SK-N-SH (cell line): ENCODE data around the gene C1QTNF5. TPM values are rescaled to one million over a fixed set of nuclear protein-coding genes. Genes with fewer than 3 reads are reported as not detected.

ENCODE experiments used
- CHD2 ChIP-seq: fragments of 150-350 bp; IDR thresholded peaks from 2 replicates; pipeline ENCODE4 v1.6.1; 2018; ENCODE audit warnings: low read length; ENCODE audit not compliant: partially characterized antibody
- EP300 ChIP-seq, 2 experiments: IDR thresholded peaks; 2 replicates each; pipeline versions ENCODE4 v1.4.0 to v1.6.1; 2012; ENCODE audit warnings: borderline replicate concordance in 1 of 2, low read depth in 1 of 2, low read length in 1 of 2
- EZH2phosphoT487 ChIP-seq: fragments of 200-600 bp; sonication (generic); IDR thresholded peaks from 2 replicates; pipeline ENCODE4 v1.6.1; 2017; ENCODE audit warnings: low read depth, mixed run types, mild to moderate bottlenecking, antibody characterized with exemption, moderate library complexity, borderline replicate concordance
- FOSL2 ChIP-seq: IDR thresholded peaks from 2 replicates; pipeline ENCODE4 v1.4.0; 2012; ENCODE audit warnings: low read depth, mild to moderate bottlenecking, moderate library complexity, borderline replicate concordance
- GABPA ChIP-seq: IDR thresholded peaks from 2 replicates; pipeline ENCODE4 v1.4.0; 2012; ENCODE audit warnings: low read depth, mild to moderate bottlenecking
- MEF2A ChIP-seq: IDR thresholded peaks from 2 replicates; pipeline ENCODE4 v1.4.0; 2012; ENCODE audit warnings: low read depth, borderline replicate concordance
- MXI1 ChIP-seq: IDR thresholded peaks from 2 replicates; pipeline ENCODE4 v1.6.1; 2012; ENCODE audit warnings: mild to moderate bottlenecking, low read depth, low read length, improper control_type of control experiment
- NFIC ChIP-seq: IDR thresholded peaks from 2 replicates; pipeline ENCODE4 v1.4.0; 2012; ENCODE audit warnings: borderline replicate concordance
- NRF1 ChIP-seq: IDR thresholded peaks from 2 replicates; pipeline ENCODE4 v1.6.1; 2012; ENCODE audit warnings: low read depth, mild to moderate bottlenecking, low read length
- RCOR1 ChIP-seq: fragments of 150-350 bp; IDR thresholded peaks from 2 replicates; pipeline ENCODE4 v1.6.1; 2017; ENCODE audit warnings: antibody characterized with exemption, low read length
- RFX5 ChIP-seq: IDR thresholded peaks from 2 replicates; pipeline ENCODE4 v1.6.1; 2012; ENCODE audit warnings: mild to moderate bottlenecking, improper control_type of control experiment, low read length
- SMC3 ChIP-seq: IDR thresholded peaks from 2 replicates; pipeline ENCODE4 v1.6.1; 2012; ENCODE audit warnings: low read depth, low read length, improper control_type of control experiment
- YY1 ChIP-seq: IDR thresholded peaks from 2 replicates; pipeline ENCODE4 v1.4.0; 2012; ENCODE audit warnings: low read depth, mild to moderate bottlenecking
- polyA plus RNA-seq, 3 experiments: library from polyadenylated mRNA; depleted of rRNA; stranded (reverse); fragments of >200 nt; gene quantifications; 2 replicates each; pipeline ENCODE4 v1.2.3, GENCODE V29; 2012
- TF ChIP-seq, protein P1 (sequence below): IDR thresholded peaks from 2 replicates; pipeline ENCODE4 v1.4.0; 2012; ENCODE audit warnings: low read depth
- TF ChIP-seq, protein P2 (sequence below): IDR thresholded peaks from 2 replicates; pipeline ENCODE4 v1.6.1; 2012; ENCODE audit warnings: mild to moderate bottlenecking, low read depth, low read length, moderate library complexity
- TF ChIP-seq, protein P3 (sequence below): fragments of 150-350 bp; IDR thresholded peaks from 2 replicates; pipeline ENCODE4 v1.6.1; 2017; ENCODE audit warnings: antibody characterized with exemption, low read length, low read depth, borderline replicate concordance
- TF ChIP-seq, protein P4 (sequence below): fragments of 150-350 bp; IDR thresholded peaks from 2 replicates; pipeline ENCODE4 v1.6.1; 2016; ENCODE audit warnings: mild to moderate bottlenecking, low read depth, low read length

The C1QTNF5 gene
- polyA plus RNA-seq, 1 of the 3 experiments (the other 2 are of a cell fraction) = 0.71 TPM

DNA sequence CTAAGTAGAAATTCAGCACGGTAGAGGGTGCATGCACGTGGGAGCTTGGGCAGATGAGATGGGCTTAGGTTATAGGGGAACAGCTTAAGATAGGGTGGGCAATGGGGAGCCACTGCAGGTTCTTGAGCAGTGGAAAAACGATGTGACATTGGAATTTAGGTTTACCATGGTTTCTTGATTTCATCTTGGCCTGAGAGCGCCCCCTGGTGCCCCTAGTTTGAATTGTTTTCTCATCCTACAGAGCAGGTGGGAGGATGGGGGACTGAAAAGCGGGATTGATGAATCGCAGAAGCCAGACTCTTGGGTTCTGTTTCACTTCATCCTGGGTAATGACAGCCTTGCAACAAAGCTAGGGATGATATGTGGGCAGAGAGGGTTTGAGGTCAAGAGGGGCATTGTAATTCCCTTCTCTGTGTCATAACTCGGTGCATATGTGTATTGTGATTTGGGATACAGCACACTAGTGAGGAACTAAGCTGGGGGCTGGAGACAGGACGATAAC lies 17.1 kb downstream of the C1QTNF5 start (continued):
- TF ChIP-seq, protein P1, sequence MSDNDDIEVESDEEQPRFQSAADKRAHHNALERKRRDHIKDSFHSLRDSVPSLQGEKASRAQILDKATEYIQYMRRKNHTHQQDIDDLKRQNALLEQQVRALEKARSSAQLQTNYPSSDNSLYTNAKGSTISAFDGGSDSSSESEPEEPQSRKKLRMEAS = peak; percentile 31; the same call in 1 of the 2 replicates
- TF ChIP-seq MXI1 (no peak), EP300 (IDR thresholded peaks at IDR 0.05; ENCODE audit: borderline replicate concordance in 1 of 2, low read depth in 1 of 2, low read length in 1 of 2) (peak in 1 of 2 experiments; percentile 69; a peak in 2 of 4 replicates), EZH2phosphoT487 (no peak), NFIC (no peak), NRF1 (no peak), SMC3 (peak; percentile 61), FOSL2 (no peak), MEF2A (no peak), YY1 (no peak), RCOR1 (peak; percentile 69), CHD2 (peak; percentile 47), GABPA (no peak), RFX5 (no peak)
- TF ChIP-seq, protein P2, sequence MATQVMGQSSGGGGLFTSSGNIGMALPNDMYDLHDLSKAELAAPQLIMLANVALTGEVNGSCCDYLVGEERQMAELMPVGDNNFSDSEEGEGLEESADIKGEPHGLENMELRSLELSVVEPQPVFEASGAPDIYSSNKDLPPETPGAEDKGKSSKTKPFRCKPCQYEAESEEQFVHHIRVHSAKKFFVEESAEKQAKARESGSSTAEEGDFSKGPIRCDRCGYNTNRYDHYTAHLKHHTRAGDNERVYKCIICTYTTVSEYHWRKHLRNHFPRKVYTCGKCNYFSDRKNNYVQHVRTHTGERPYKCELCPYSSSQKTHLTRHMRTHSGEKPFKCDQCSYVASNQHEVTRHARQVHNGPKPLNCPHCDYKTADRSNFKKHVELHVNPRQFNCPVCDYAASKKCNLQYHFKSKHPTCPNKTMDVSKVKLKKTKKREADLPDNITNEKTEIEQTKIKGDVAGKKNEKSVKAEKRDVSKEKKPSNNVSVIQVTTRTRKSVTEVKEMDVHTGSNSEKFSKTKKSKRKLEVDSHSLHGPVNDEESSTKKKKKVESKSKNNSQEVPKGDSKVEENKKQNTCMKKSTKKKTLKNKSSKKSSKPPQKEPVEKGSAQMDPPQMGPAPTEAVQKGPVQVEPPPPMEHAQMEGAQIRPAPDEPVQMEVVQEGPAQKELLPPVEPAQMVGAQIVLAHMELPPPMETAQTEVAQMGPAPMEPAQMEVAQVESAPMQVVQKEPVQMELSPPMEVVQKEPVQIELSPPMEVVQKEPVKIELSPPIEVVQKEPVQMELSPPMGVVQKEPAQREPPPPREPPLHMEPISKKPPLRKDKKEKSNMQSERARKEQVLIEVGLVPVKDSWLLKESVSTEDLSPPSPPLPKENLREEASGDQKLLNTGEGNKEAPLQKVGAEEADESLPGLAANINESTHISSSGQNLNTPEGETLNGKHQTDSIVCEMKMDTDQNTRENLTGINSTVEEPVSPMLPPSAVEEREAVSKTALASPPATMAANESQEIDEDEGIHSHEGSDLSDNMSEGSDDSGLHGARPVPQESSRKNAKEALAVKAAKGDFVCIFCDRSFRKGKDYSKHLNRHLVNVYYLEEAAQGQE = no peak
- TF ChIP-seq, protein P3, sequence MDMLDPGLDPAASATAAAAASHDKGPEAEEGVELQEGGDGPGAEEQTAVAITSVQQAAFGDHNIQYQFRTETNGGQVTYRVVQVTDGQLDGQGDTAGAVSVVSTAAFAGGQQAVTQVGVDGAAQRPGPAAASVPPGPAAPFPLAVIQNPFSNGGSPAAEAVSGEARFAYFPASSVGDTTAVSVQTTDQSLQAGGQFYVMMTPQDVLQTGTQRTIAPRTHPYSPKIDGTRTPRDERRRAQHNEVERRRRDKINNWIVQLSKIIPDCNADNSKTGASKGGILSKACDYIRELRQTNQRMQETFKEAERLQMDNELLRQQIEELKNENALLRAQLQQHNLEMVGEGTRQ = no peak
- TF ChIP-seq, protein P4, sequence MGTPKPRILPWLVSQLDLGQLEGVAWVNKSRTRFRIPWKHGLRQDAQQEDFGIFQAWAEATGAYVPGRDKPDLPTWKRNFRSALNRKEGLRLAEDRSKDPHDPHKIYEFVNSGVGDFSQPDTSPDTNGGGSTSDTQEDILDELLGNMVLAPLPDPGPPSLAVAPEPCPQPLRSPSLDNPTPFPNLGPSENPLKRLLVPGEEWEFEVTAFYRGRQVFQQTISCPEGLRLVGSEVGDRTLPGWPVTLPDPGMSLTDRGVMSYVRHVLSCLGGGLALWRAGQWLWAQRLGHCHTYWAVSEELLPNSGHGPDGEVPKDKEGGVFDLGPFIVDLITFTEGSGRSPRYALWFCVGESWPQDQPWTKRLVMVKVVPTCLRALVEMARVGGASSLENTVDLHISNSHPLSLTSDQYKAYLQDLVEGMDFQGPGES = no peak
- TF ChIP-seq, all 33 proteins: peak for 12
